ENCODE measurements around the gene MEF2C. TPM values are rescaled to one million over a fixed set of nuclear protein-coding genes. Genes with fewer than 3 reads are reported as not detected.

Gene MEF2C
- total RNA-seq, 1 experiment from 2014 or later: 9.9 TPM

- no peaks in the 10 kb centered on the region for H3K9me3 ChIP-seq (ENCODE audit: control insufficient read depth, insufficient read depth, low read depth, low read length)
- in situ Hi-C loops (cut with HindIII; ENCODE audit: low pct_unique_long_range_greater_than_20kb, low sequenced_read_pairs) (no loop called here), intact Hi-C loops (cut with micrococcal nuclease; ENCODE audit: unreplicated experiment) (loop anchor here (5.0 kb wide), 1 partner anchor 53 kb away; the partner anchor contains the start of gene MEF2C)
- BruUV-seq (replicated peaks): no TSS peak
- DNase-seq (ENCODE audit: low read depth, low spot score) (no peak), ATAC-seq (peak; percentile 40)
- H3K36me3 ChIP-seq (ENCODE audit: control insufficient read depth, insufficient read depth, low read length): no peaks in the 10 kb centered on the region
- H3K4me3 ChIP-seq (ENCODE audit: low read depth in 2 of 2, low read length in 2 of 2): peak overlapping the region; percentile 5 to 19; a peak in 2 of 4 replicates
- H3K4me1 ChIP-seq (ENCODE audit: control insufficient read depth, insufficient read depth, low read length): peaks cover 44% of the 10 kb centered on the region
- H3K27me3 ChIP-seq (ENCODE audit: control insufficient read depth, insufficient read depth, low read length): no peaks in the 10 kb centered on the region
- CTCF ChIA-PET: no interaction called here
- TF ChIP-seq TCF7L2 (IDR thresholded peaks at IDR 0.05; ENCODE audit: low read depth, low read length): no peak
- no peak for TF ChIP-seq REST (IDR thresholded peaks at IDR 0.05; ENCODE audit: insufficient read depth in 1 of 2, low read depth in 2 of 2, low read length in 1 of 2)
- peak; percentile 49 for TF ChIP-seq CTCF (IDR thresholded peaks at IDR 0.05)
- POLR2A ChIA-PET: no interaction called here
- H3K27ac ChIP-seq (ENCODE audit: low read length): peak overlapping the region; percentile 80
Measured at GRCh38 chr5:88829054-88829453, 53.9 kb downstream of the MEF2C start.

- no TSS peak for BruUV-seq (replicated peaks)
- ChIA-PET POLR2A (no interaction called here), CTCF (no interaction called here)
- Histone ChIP-seq H3K4me1 (ENCODE audit: control insufficient read depth, insufficient read depth, low read length) (peaks cover 38% of the 10 kb centered on the region), H3K27ac (ENCODE audit: low read length) (peak overlapping the region; percentile 91), H3K36me3 (ENCODE audit: control insufficient read depth, insufficient read depth, low read length) (no peaks in the 10 kb centered on the region; the same call in 1 of the 2 replicates), H3K27me3 (ENCODE audit: control insufficient read depth, insufficient read depth, low read length) (no peaks in the 10 kb centered on the region), H3K4me3 (ENCODE audit: low read depth in 2 of 2, low read length in 2 of 2) (no peak overlapping the region), H3K9me3 (ENCODE audit: control insufficient read depth, insufficient read depth, low read depth, low read length) (no peaks in the 10 kb centered on the region)
- intact Hi-C loops (cut with micrococcal nuclease; ENCODE audit: unreplicated experiment) (loop anchor here (5.0 kb wide), 1 partner anchor 54 kb away; the partner anchor contains the start of gene MEF2C), in situ Hi-C loops (cut with HindIII; ENCODE audit: low pct_unique_long_range_greater_than_20kb, low sequenced_read_pairs) (no loop called here)
- TF ChIP-seq TCF7L2 (IDR thresholded peaks at IDR 0.05; ENCODE audit: low read depth, low read length) (no peak), SIN3A (IDR thresholded peaks at IDR 0.05; ENCODE audit: borderline replicate concordance, insufficient read depth, low read depth, low read length) (no peak), REST (IDR thresholded peaks at IDR 0.05; ENCODE audit: insufficient read depth in 1 of 2, low read depth in 2 of 2, low read length in 1 of 2) (no peak), POLR2AphosphoS5 (IDR thresholded peaks at IDR 0.05; ENCODE audit: low read depth, low read length) (no peak), CTCF (IDR thresholded peaks at IDR 0.05) (no peak)
- no peak for ATAC-seq
- DNase-seq (ENCODE audit: low read depth, low spot score): no peak
Measured at GRCh38 chr5:88827997-88828396, 55.0 kb downstream of the MEF2C start.
